HG02981 (cell line): ENCODE data around the gene KRT76.

Source experiments
- ATAC-seq: cut with Tn5 transposase; IDR thresholded peaks from one replicate; pipeline ENCODE4 v1.9.1; 2021; ENCODE audit warnings: mild to moderate bottlenecking, moderate library complexity; ENCODE audit not compliant: unreplicated experiment

KRT76 gene

DNA sequence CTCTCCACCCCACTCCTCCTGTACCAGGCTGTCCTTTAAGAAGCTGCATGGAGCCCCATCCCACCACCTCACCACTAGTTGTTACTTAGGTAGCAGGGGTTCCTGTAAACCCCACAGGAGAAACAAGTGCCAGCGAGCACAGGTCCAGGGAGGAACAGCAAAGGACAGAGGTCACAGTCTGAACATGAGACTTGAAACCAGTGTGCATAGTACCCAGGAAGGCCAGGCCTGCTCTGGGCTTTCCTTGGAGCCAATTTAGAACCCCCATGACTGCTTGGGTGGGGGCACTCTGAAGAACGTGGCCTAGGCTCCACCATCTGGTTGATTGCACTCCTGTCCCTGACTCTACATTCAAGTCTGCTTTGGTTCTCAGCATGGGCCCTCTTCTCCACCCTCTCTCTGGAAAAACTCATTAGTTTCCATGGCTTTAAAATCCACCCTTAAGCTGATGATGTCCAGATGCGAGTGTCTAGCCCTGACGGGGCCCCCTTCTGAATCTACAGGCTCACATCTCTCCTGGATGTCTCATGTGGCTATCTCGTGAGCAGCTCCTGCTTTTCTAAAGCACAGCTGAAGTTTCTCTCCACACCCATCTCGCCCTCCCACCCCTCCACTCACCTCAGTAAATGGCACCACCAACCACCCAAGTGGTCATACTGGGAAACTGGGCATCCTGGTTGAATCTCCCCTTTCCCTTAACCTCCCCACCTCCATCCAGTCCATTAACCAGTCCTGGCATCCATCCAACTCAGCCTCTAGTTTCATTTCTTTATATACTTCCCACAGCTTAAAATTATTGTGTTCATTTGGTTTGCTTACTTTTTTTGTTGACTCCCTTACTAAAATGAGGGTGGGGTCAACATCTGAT lies 10.4 kb upstream of the KRT76 start:
- no peak for ATAC-seq

DNA sequence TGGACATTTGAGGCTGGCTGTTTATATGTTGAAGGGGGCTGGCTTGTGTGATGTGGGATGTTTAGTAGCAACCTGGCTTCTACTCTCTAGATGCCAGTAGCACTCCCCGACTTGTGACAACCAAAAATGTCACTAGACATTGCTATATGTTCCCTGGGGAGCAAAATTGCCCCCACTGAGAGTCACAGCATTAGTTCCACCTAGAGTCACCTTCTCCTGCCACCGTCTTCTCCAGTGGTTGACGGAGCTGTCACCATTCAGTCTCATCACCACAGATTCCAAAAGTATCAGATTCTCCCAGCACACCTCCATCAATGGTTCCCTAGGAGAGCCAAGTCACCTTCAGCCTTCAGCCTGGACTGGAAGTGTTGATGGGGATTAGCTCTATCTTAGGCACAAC lies 7.8 kb upstream of the KRT76 start:
- no peak for ATAC-seq

DNA sequence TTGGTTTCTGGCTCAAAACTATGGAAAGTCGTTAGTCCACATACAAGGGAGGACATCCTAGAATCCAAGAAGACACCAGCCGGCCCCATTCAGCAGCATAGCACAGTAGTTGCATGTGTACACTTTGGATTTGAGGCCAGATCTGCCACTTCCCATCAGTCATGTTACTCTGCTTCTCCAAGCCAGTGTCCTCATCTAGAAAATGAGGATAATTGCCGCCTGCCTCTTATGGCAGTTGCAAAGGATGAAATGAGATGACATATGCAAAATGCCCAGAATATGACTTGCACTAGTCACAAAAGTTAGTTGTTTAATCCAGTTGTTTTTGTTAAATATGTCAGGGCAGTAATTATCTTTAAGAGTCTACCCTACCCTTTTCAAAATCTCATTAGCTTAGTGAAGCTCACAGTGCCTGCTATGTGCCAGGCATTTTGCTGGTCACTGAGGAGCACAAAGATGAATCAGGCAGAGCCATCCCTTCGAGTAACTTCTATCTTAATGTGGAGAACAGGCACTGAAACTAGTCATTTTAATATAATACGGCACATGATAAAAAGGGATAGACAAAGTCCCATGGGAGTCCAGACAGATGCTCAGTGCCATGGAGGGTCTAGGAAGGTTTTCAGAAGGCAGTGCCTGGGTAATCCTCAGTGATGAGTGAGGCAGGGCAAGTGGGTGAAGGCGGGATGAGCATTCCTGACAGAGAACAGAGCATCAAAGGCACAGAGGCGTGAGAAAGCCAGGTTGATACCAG lies 6.6 kb upstream of the KRT76 start:
- ATAC-seq, result no peak

DNA sequence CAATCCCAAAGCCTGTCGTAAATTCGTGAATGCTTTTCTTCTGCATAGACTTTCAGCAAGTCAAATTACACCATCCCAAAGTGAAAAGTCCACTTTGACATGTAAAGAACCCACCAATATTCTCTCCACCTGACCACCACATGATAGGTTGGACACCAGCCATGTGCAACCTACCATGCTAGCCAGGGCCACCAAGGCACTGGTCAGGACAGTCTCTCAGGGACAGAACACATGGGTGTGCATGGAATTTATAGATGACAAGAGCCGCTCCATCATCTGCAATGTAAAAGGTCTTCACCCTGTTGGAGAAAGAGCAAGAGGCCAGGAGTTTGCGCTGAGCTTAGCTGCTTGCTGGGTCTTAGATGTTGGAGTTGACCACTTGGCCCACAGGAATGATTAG lies 5.4 kb upstream of the KRT76 start:
- no peak for ATAC-seq

DNA sequence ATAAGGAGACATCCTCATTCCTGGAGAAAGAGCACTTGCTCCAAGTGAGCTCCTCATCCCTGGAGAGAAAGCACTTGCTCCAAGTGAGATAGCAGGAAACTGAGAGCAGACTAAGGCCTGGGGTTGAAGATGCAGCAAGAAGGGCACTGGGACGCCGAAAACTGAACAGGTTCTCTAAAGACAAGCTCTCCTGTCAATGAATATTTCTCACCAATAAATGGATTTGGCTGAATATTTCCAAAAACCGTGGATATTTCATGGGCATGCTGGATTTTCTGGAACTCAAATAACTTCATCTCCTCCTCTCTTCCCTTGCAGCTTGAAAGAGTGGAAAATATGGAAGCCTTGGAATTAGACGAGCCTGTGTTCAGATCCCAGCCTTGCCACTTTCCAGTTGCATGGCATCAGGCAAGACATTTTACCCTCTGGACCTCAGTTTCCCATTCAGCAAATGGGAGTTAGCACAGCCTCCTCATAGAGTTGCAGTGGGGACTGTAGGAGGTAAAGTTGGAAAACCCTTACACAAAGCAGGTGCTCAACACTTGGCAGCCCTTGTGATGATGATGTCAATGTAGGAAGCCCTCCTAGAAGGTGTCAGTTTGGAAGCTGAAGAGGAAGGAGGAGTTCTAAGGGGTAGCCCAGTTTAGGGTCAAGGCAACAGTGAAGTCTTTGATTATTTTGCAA lies 4.4 kb upstream of the KRT76 start:
- ATAC-seq, result no peak

DNA sequence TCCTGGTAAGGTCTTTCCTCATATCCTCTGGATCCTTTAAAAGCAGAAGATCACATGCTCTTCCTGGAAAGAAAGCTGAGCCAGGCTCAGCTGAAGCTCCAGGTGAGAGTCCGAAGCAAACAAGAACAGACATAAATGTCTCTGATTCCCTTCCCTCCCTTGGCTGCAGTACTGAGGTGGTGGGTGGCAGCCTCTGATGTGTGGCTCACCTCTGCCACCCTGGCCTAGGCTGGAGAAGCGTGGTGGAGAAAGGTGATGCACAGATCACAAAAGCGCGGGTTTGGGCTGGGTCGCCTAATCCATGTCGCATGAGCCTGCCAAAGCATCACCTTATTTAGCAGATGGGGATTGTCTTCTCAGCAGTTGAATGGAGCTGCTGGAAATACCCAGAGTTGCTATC lies 2.8 kb upstream of the KRT76 start:
- no peak for ATAC-seq

DNA sequence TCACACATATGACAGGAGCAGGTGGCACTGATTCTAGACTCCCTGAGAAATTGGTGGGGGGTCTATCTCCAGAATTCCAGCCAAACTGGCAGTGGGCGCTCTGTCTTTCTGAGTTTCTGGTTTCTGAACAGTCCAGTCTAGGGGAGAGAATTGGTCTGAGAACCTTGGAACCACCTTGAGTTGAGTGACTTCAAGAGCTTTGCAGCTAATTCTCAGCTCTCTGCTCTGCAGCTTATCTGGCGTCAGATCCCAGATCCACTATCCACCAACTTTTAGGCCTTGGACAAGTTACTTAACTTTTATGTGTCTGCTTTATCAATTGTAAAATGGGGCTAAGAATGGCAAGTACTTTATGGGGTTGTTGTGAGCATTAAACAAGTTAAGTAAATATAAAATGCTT lies 1.7 kb upstream of the KRT76 start:
- no peak for ATAC-seq

DNA sequence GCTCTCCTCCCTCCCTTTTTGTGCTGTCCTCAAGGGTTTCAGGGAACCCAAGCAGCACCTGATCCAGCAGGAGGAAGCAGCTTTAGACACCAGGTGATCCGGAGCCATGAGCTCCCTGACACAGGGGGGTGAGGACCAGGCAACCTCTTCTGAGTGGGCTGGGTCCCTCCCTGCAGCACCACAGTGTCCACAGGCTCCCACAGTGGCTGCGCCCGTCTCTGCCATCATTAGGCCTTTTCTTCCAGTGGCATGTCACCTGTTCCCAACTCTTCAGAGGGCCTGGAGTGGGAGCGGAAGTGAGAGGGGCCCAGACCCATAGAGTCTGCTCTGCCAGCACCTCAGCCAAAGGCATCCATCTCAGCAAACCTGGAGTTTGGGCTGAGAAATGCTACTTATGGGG lies 421 bp upstream of the KRT76 start:
- no peak for ATAC-seq

DNA sequence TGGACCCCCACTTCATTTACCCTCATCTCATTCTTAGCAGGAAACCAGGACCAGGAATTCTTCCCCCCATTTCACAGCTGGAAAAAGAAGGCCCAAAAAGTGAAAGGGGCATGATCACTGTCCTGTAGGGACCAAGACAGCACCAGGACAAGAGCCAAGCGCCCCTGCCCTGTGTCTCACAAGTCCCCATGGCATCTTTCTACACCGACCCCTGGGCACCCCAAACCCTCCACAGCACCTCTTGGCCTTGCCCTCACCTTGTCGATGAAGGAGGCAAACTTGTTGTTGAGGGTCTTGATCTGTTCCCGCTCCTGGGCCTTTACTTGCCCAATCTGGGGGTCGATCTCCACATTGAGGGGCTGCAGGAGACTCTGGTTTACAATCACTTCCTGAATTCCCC lies 710 bp downstream of the KRT76 start:
- no peak for ATAC-seq

DNA sequence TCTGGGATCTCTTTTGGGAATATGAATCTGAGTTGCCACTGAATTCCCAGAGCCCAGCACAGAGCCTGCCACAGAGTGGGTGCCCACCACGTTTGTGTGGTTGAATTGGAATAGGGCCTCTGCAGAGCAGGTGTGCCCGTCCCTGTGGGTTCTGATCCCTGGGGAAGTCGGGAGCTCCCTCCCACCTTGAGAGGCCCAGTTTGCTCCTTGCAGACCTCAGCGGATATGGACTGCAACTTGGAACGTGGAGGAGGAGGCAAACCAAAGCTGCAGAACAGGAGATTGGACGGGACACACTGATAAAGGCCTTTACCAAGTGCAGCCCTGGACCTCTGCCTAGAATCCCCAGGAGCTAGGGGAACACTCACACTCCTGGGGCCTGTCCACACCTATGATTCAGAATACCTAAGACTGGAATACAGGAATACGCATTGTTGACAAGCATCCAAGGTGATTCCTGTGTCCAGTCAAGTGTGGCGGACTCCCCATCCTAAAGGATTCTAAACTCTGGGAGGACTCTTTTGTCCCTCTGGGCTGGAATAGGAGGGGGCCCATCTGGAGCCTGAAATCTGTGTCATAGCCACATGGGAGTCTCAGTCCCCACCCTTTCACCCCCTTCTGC lies 2.4 kb downstream of the KRT76 start:
- ATAC-seq, result no peak

DNA sequence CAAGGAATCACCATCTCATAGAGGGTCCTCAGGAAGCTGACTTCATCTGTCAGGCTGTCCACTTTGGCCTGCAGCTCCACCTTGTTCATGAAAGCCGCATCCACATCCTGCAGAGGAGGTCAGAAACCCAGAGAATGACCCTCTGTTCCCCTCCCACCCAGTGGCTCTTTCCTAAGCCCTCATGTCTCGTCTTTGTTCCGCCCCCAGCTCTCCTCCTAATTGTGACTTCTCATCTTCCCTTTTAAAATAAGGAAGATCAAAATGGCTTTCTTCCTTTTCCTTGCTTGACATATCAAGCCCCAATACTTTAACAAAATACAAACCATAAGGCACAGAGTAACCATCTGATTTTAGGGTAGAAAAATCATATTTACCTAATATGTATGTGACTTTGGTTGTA lies 4.4 kb downstream of the KRT76 start:
- no peak for ATAC-seq

DNA sequence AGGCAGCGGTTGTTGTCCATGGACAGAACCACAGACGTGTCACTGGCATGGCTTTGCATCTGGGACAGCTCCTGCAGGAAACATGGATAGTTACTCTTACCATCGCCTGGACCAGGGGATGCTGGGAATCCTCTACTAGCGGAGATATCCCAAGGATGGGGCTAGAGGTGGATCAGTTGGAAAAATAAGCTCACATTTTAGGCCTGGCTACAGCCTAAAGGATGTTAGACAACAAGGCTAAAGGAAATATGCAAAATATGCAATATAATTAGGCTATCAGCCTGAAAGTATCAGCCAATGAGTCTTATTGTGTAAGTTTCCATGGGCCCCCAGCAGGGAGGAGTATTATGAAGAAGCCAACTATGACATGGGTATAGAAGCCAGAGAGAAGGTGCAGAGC lies 5.0 kb downstream of the KRT76 start:
- no peak for ATAC-seq

DNA sequence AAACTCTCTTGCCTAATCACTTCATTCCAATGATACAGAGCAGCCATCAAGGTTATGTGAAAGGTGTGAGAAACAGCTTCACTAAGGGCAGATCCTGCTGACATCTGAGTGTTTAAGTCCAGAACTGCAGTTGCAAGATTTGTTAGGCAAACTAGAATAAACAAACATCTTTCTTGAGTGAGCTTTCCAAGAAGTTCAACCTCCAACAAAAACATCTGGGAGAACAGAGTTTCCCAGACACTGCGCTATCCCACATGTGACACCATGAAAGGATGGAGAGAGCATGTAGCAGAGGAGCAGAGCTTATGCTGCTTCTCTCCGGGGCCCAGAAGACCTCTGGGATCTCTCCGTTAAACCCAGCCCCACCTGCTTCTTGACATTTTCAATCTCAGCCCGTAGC lies 5.6 kb downstream of the KRT76 start:
- no peak for ATAC-seq

DNA sequence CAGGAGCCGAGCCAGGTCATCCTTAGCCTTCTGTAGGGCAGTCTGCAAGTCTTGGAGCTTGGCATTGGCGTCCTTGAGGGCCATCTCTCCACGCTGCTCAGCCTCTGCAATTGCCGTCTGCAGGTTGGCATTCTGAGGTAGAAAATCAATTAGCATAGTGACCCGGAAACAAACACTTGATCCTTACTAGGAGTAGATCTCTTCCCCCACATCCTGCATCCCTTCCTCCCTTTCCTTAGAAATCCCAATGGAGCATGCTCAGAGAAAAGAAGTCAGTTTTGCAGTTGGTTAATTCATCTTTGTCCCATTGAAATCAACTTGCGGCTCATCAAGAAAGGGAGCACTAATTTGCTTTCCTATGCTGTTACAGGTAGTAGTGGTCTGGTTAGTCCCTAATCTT lies 6.1 kb downstream of the KRT76 start:
- ATAC-seq, result no peak

DNA sequence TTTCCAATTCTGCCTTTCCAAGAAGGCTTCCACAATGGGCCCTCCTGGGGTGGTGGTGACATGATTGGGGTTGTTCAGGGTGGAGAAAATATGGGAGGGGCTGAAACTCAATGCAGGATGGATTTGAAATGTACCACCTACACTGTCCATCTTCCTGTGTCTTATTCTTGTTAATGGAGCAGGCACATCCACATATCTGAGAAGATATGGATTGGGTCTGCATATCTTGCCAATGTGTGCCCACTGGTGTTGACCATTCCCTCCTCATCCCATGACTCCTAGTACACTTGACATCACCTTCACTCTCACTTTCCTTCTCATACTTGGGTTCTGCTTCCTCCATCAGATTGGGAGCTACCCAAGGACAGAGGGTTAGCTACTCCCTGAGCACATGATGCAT lies 7.2 kb downstream of the KRT76 start:
- ATAC-seq, result no peak

DNA sequence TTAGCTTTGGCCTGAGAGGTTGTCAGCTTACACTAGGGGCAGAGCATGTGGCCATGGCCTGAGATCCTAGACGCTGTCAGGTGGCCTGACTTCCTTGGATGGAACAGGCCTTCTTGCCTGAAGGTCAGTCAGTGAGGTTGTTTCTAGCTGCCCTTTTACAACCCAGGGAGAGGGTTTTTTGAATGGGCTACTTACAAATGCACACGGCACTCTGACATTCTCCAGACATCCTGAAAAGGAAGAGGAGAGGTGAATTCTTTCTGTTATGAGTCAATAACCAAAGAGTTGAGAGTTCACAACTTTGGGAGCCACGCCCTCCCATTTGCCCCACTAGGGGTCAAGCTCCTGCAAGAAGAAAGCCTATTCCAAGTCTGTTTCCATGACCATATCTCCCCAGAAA lies 7.8 kb downstream of the KRT76 start:
- ATAC-seq, result no peak

DNA sequence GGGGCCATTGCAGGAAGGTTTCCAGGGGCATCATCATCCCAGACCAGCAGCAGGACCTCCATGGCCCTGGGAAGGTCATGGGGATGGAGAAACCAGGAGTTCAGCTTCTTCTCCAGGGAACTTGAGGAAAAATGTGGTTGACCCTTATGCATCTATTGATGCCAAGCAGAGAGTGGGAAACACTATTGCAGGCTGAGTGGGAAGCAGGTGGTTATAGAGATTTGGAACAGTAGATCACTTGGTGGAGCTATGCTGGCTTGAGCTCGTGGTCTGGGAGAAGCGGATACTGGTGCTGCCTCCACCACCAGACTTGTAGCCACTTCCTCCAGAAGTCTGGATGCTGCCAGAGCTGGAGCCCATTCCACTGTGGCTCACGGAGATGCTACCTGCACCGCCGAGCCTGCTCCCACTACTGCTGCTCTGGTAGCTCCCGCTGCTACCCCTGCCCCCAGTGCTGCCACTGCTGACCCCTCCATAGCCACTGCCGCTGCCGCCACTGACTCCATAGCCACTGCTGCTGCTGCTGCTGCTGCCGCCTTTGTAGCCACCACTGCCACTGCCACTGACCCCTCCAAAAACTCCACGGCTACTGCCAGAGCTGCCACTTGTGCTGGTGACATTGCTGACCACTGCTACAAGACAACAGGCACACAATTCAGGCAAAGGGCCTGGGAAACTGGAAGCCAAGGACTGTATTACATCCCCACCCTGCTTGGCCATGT lies 8.5 kb downstream of the KRT76 start:
- no peak for ATAC-seq

DNA sequence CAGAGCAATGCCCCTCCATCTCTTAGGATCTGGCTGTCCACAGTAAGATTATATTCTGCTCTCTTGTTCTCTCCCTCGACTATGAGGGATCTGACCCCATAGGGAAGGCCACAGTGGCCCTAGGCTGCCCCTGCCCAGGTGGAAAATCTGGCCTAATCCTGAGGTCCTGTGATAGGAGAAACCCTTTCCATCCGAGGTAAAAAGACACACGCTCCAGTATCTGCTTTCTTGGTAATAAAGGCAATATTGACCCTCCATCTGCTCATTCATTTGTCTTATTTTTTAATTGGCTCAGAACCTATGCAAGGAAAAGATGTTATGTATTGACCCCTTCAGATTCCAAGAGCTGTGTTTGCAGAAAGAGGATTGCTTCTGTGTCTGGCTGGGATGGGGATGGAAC lies 9.7 kb downstream of the KRT76 start:
- ATAC-seq, result no peak

DNA sequence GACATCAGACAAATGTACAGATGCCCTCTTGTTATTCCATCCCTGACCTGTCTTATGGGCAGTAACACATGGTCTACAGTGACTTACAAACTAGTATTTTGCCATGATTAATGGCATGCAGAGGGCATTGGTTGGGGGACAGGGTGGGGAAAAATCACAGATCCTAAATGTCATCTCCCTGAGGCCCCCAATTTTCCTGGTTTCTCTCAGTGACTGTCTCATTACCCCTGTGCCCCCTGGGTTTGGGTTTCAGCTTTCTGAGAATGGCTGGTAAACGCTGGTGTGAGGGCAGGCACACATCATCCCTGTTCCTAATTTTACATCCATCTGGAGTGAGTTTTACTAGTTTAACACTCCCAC lies 10.1 kb downstream of the KRT76 start:
- ATAC-seq, result no peak

DNA sequence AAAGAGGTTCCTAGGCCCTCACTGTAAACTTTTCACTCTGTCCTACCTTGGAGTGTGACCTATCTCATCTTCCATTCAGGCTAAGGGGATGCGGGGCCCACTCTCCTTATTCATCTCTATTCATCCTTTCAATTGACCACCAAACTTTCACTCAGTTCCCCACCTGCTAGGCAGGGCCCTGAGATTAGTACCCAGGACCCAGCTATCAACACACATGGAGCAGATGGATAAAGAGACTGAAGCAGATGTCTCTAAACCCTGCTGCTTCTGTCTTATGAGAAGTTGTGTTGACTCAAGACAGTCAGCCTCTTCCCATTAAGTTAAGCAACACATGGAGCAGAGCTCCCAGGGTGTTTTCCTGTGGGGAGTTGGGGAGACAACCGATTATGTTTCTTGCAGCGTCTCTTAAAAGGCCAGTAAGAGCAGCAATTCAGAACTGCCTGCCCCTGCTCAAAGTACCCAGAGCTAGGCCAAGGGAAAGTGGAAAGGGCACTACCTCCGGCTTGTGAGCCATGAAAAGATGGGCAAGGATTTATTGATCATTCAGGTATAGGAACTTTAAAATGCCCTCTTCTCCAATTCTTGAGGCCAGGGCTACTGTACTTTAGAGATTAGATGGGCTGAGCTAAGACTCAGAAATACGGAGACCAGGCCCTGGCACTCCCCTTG lies 10.7 kb downstream of the KRT76 start:
- no peak for ATAC-seq
